Suppressor macrophage treated with lipopolysaccharide for 1 hour (primary cell): ENCODE results near the gene MBTPS1.
A peak's percentile ranks its signal among the peaks of the same experiment; 100 is the strongest.

Experiments used
- DNase-seq, 3 donors: peaks; one replicate each; pipeline ENCODE4 v3.0.0-alpha.2; 2020 to 2022

Gene MBTPS1

GRCh38 chr16:84032458-84033178 lies 84.1 kb downstream of the MBTPS1 start:
- DNase-seq: no peak

DNA sequence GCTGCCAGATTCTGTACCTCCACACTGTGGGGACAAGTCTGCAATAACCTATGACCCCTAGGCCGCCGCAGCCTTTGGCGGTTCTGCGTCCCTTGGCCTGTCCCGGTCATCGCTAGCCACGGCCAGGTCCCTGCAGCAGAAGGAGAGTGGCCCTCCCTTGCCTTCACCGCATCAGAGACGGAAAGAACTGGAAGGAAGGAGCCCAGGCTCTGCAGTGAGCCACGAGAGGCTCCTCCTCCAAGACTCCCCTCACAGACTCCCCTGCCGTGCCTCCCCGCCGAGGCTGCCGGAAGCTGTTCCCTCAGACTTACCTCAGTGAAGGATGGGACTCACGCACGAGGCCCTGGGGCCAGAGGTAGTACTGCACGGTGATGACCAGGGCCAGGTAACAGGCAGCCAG lies 85.2 kb downstream of the MBTPS1 start:
- DNase-seq: no peak

GRCh38 chr16:84029297-84030047 lies 87.3 kb downstream of the MBTPS1 start:
- peak; percentile 84 to 87 (median 84) for DNase-seq

GRCh38 chr16:84027625-84028024 lies 89.1 kb downstream of the MBTPS1 start:
- DNase-seq: no peak

DNA sequence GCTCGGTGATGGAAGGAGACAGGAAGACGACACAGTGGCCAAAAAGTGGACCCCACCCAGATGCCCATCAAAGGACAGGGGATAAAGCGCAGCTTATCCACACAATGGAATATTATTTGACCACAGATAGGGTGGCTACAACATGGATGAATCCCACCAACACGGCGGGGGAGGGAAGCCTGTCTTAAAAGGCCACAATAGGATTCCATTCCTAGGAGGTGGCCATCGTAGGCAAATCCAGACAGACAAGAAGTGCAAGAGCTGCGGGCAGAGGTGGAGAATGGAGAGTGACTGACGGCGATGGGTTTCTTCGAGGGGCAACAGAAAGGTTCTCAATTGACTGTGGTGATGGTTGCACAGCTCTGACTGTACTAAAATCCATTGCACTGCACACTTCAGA lies 90.1 kb downstream of the MBTPS1 start:
- no peak for DNase-seq

DNA sequence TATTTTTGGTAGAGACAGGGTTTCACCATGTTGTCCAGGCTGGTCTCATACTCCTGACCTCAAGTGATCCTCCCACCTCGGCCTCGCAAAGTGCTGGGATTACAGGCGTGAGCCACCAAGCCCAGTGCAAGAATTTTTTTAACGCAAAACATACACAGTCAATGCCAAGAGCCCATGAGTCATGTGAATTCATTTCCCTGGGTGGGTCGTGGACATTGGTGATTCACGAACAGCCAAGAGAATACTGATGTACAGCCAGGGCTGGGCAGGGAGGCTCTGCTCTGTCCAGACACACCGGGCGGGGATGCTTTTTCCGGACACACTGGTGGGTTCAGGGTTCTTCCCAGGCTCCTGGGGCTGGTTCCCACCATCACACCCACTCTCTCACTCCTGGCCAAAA lies 91.9 kb downstream of the MBTPS1 start:
- DNase-seq: peak in 1 of 3 donors; percentile 11

DNA sequence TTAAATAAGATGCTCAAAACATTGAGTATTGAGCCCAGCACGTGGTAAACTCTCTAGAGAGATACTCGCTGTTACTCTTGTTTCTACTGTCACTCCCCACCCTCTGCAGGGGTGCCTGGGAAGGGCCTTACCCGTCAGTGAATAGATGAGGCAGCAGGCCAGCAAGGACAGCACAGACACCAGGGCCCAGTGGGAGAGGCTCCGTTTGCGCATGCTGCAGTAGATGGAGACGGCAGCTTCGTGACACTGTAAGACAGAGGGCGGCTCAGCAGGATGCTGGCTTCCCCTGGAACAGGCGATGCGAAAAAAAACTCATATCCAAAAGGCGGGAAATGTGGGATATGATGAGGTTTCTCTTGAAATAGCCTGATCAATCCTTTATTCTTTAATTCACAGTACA lies 94.1 kb downstream of the MBTPS1 start:
- no peak for DNase-seq

- no peak for DNase-seq
Measured at GRCh38 chr16:84021488-84021887, 95.3 kb downstream of the MBTPS1 start.

- DNase-seq: no peak
Measured at GRCh38 chr16:84020353-84020752, 96.4 kb downstream of the MBTPS1 start.

DNA sequence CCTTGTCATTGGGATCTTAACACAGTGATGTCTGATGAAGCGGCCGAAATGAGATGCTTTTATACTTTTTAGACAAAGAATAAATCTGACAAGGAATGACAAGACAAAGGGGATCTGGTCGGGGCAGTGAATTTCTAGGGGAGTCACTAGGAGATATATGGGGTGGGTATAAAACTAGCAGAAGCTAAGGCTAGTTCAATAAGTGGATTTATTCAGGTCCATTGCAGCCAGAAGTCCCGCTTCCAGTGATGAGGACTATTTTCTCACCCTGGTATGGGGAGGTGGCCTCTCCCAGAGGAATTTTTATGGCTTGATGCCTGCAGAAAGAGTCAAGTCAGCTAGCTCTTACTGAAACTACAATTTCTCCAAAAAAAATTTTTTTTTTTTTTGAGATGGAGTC lies 98.0 kb downstream of the MBTPS1 start:
- no peak for DNase-seq

GRCh38 chr16:84016477-84016876 lies 100.3 kb downstream of the MBTPS1 start:
- DNase-seq: no peak

- DNase-seq: no peak
Measured at GRCh38 chr16:84015399-84015798, 101.3 kb downstream of the MBTPS1 start.

DNA sequence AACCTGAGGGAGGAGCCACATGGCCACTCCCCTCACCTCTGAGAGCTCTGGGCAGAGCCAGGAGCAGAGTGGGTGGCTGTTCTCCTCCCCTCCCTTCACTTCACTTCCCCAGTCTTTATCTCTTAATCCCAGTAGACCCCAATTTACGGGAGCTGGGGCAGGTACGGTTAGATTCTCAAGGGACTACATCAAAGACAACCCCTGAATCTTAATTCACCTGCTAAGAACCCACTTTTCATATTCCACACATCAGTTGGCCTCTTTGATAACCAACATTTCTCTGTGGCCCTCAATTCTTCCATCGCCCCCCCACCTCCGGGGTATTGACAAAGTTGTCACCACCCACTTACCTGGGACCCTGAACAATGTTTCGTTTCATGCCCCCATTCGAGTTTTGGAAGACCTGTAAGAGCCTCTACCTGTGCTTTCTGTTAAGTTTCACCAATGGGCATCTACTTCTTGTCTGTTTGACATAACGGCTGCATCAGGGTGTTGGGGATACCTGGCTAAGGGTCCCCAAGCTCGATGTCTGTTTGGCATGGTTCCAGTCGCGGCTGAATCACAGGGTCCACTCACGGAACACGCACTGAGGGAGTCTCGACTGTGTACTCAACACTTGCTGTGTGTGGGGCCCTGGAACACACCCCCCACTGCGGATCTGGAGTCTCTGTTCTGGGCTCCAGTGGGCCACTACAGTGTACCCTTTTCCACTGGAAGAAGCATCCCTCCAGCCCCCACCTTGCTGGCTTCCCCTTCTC lies 102.0 kb downstream of the MBTPS1 start:
- no peak for DNase-seq

- peak; percentile 66 to 77 (median 77) for DNase-seq
Measured at GRCh38 chr16:84013787-84014569, 102.8 kb downstream of the MBTPS1 start.

GRCh38 chr16:84009282-84009681 lies 107.5 kb downstream of the MBTPS1 start:
- no peak for DNase-seq

- no peak for DNase-seq
Measured at GRCh38 chr16:84007965-84008364, 108.8 kb downstream of the MBTPS1 start.

DNA sequence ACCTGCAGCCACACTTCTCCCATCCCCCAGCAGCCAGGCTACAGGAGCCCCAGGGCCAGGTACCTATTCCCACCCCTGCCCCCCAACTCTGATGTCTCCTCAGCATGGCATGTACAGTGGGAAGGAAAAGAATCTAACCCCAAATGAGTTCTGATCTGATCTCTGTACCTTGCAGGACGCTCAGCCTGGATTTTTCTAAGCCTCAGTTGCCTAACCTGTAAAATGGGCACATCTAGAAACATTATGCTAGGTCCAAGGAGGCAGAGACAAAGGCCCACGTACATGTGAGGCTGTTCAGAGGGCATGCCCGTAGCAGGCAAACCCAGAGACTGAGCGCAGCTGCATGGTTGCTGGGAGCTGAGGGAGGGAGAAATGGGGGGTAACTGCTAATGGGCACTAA lies 109.2 kb downstream of the MBTPS1 start:
- DNase-seq: no peak

DNA sequence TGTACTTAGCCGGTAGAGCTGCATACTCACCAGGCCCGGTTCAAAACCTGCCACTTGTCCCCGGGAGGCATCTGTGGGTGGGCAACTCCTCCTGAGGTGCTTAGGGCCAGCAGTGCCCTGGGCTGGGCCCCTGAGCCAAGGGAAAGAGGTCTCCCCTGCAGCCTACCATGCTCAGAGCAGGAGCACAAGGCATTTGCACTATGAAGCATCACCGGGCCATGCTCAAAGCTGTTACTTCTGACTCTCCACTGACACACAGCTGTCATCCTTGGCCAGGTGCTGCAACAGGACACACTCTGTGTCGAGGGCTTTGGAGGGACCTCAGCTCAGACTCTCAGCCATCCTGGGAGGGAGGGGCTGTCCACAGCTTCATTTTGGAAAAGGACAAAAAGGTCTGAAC lies 111.4 kb downstream of the MBTPS1 start:
- DNase-seq: no peak

DNA sequence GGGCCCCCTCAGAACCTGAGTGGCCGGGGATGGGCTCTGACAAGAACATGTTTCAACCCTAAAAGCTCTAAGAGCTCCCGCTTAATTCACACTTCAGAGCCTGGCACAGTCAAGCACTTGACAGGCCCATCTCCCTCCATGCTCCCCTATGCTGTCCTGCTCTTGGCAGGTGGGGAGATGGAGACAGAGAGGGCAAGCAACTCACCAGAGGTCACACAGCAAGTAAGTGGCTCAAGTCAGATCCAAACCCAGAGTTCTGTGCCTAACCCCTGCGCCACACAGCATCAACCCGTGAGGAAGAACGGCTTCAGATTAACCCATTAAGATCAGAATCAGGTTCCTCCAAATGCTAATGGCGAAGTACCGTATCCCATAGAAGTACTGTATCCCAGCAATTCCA lies 112.3 kb downstream of the MBTPS1 start:
- DNase-seq: no peak
